GM10266 (cell line): Measurements from ENCODE around the gene NFU1.
"Not testable (repeated sequence)": the region's sequence is repeated elsewhere in the genome, so short reads cannot be mapped to it uniquely, and the experiment has no call there.

ENCODE experiments used
- DNase-seq: peaks from one replicate; pipeline ENCODE4 v3.0.0; 2012; ENCODE audit errors: extremely low spot score
- CTCF ChIP-seq: IDR thresholded peaks from 2 replicates; pipeline ENCODE4 v1.5.1; 2012; ENCODE audit warnings: mild to moderate bottlenecking, low read depth; ENCODE audit not compliant: control insufficient read depth, insufficient read depth; ENCODE audit errors: missing control alignments

NFU1 gene

GRCh38 chr2:69369802-69370201, 67.4 kb downstream of the NFU1 start:
- DNase-seq: no peak
- no peak for TF ChIP-seq CTCF

GRCh38 chr2:69368588-69368987, 68.6 kb downstream of the NFU1 start:
- DNase-seq: no peak

GRCh38 chr2:69359371-69359770, 77.9 kb downstream of the NFU1 start:
- no peak for TF ChIP-seq CTCF
- no peak for DNase-seq

More at GRCh38 chr2:69368588-69368987, 68.6 kb downstream of the NFU1 start:
- TF ChIP-seq CTCF: no peak

- no peak for DNase-seq
- no peak for TF ChIP-seq CTCF
Measured at GRCh38 chr2:69358914-69359313, 78.3 kb downstream of the NFU1 start.

- DNase-seq: no peak
- no peak for TF ChIP-seq CTCF
Measured at GRCh38 chr2:69356471-69356870, 80.8 kb downstream of the NFU1 start.

GRCh38 chr2:69354976-69355375, 82.3 kb downstream of the NFU1 start:
- DNase-seq: not testable (repeated sequence)

- no peak for DNase-seq
- no peak for TF ChIP-seq CTCF
Measured at GRCh38 chr2:69353360-69353759, 83.9 kb downstream of the NFU1 start.

- no peak for DNase-seq
- TF ChIP-seq CTCF: no peak
Measured at GRCh38 chr2:69348781-69349180, 88.5 kb downstream of the NFU1 start.
